Measurements from ENCODE around the gene CNOT6L. TPM values are rescaled to one million over a fixed set of nuclear protein-coding genes. Genes with fewer than 3 reads are reported as not detected.

The CNOT6L gene
- total RNA-seq, 4 donors from 2014 or later, result 17.4 to 25.3 (median 21.7) TPM

- intact Hi-C loops (cut with DNase I), result no loop called here
- Histone ChIP-seq H3K4me3 (no peak overlapping the region), H3K9me3 (no peaks in the 10 kb centered on the region), H3K27me3 (peaks cover 0 to 12% (median 0%) of the 10 kb centered on the region in 4 donors), H3K27ac (replicated peaks in 1 of 4) (no peak overlapping the region), H3K4me1 (no peaks in the 10 kb centered on the region), H3K36me3 (no peaks in the 10 kb centered on the region)
- TF ChIP-seq CTCF (IDR thresholded peaks at IDR 0.05), result no peak
- no peak for TF ChIP-seq EP300 (IDR thresholded peaks at IDR 0.05)
- no peak for TF ChIP-seq POLR2A (IDR thresholded peaks at IDR 0.05; ENCODE audit: low read depth)
- TF ChIP-seq POLR2AphosphoS5 (IDR thresholded peaks at IDR 0.05), result no peak
- 66% methylated on average over 4 of the region's 4 CpGs for WGBS
- no peak for DNase-seq (ENCODE audit: extremely low spot score)
Measured at GRCh38 chr4:77834403-77834802, 15.2 kb upstream of the CNOT6L start.

DNA sequence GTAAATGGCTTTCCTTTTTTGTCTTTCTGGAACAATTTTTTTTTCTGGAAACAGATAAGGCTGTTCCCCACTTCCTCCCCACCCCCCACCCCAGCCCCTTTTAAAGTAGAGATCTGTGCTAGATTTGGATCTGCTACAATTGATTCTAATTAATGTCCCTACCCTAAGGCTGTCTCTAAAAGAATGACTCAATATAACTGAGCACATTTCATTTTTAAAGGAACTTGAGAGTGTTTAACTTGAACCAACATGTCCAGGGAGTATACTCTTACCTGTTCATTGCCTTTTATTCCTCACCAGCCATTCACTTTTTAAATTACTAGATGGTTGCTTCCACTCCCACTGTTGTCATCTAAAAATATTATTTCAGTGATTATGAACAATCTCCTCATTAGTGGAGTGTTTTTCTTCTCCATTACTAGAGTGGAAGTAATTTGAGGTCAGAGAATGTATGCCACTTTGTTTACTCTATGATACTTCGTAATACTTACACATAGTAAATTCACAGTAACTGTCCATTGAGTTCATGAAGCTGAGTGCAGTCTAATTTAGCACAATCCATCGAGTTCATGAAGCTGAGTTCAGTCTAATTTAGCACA is 14.1 kb upstream of the CNOT6L start:
- Histone ChIP-seq H3K27me3 (peaks cover 0 to 12% (median 0%) of the 10 kb centered on the region in 4 donors), H3K27ac (replicated peaks in 1 of 4) (no peak overlapping the region), H3K4me1 (no peaks in the 10 kb centered on the region), H3K36me3 (no peaks in the 10 kb centered on the region), H3K9me3 (no peaks in the 10 kb centered on the region), H3K4me3 (no peak overlapping the region)
- WGBS, result 78% methylated on average over 2 of the region's 2 CpGs
- DNase-seq (ENCODE audit: extremely low spot score), result no peak
- intact Hi-C loops (cut with DNase I), result no loop called here
- TF ChIP-seq EP300 (IDR thresholded peaks at IDR 0.05) (no peak), POLR2A (IDR thresholded peaks at IDR 0.05; ENCODE audit: low read depth) (no peak), POLR2AphosphoS5 (IDR thresholded peaks at IDR 0.05) (no peak), CTCF (IDR thresholded peaks at IDR 0.05) (no peak)

DNA sequence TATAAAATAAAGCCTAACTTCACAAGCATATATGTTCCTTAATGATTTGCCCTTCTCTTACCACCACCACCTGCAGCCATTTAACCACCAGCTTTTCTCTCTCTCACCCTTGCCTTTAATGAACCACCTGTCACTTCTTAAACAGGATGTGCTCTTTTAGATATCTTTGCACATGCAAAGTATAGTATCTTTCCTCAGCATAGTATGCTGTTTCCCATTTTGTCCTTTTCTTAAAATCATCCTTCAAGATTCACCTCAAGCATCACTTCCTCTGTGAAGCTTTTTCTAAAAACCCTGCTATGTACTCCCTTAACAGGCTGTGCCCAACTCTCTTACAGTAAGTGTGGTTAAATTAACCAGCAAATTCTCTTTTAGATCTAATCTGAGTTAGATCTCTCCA is 8.2 kb upstream of the CNOT6L start:
- Histone ChIP-seq H3K4me1 (no peaks in the 10 kb centered on the region), H3K9me3 (no peaks in the 10 kb centered on the region), H3K36me3 (no peaks in the 10 kb centered on the region), H3K27me3 (peaks cover 0 to 12% (median 0%) of the 10 kb centered on the region in 4 donors), H3K4me3 (no peak overlapping the region), H3K27ac (replicated peaks in 1 of 4) (no peak overlapping the region)
- intact Hi-C loops (cut with DNase I), result no loop called here
- TF ChIP-seq POLR2AphosphoS5 (IDR thresholded peaks at IDR 0.05) (no peak), CTCF (IDR thresholded peaks at IDR 0.05) (no peak), POLR2A (IDR thresholded peaks at IDR 0.05; ENCODE audit: low read depth) (no peak), EP300 (IDR thresholded peaks at IDR 0.05) (no peak)
- DNase-seq (ENCODE audit: extremely low spot score), result no peak

DNA sequence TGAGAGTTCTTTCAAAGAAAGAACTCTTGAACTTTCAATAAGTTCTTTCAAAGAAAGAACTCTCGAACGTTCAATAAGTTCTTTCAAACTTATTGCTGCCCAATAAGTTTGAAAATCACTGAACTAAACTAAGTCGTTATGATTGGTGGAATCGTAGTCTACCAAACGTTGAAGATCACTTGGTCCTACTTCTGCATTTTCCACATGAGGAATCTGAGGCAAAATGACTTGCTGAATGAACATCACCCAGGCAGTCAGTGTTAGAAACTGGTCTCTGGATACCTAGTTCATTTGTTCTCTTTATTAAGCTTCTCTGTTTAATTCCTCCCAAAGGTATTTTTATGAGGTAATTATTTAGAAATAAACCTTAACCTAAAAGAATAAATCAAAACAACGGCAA is 7.1 kb upstream of the CNOT6L start:
- Histone ChIP-seq H3K4me1 (peaks cover 3 to 9% (median 9%) of the 10 kb centered on the region in 4 donors), H3K27me3 (peaks cover 0 to 6% (median 0%) of the 10 kb centered on the region in 4 donors), H3K9me3 (no peaks in the 10 kb centered on the region), H3K36me3 (no peaks in the 10 kb centered on the region), H3K4me3 (no peak overlapping the region), H3K27ac (replicated peaks in 1 of 4) (no peak overlapping the region)
- WGBS, result 85% methylated on average over 6 of the region's 6 CpGs
- DNase-seq (ENCODE audit: extremely low spot score), result no peak
- intact Hi-C loops (cut with DNase I), result no loop called here
- TF ChIP-seq POLR2A (IDR thresholded peaks at IDR 0.05; ENCODE audit: low read depth), result no peak
- no peak for TF ChIP-seq EP300 (IDR thresholded peaks at IDR 0.05)
- no peak for TF ChIP-seq CTCF (IDR thresholded peaks at IDR 0.05)
- no peak for TF ChIP-seq POLR2AphosphoS5 (IDR thresholded peaks at IDR 0.05)

GRCh38 chr4:77821775-77822174 is 2.6 kb upstream of the CNOT6L start:
- Histone ChIP-seq H3K27ac (replicated peaks in 1 of 4) (peak overlapping the region; percentile 98 to 100 (median 100)), H3K4me3 (no peak overlapping the region), H3K36me3 (no peaks in the 10 kb centered on the region), H3K27me3 (no peaks in the 10 kb centered on the region), H3K4me1 (peaks cover 17 to 27% (median 27%) of the 10 kb centered on the region in 4 donors), H3K9me3 (no peaks in the 10 kb centered on the region)
- no peak for TF ChIP-seq EP300 (IDR thresholded peaks at IDR 0.05)
- TF ChIP-seq POLR2AphosphoS5 (IDR thresholded peaks at IDR 0.05), result no peak
- TF ChIP-seq POLR2A (IDR thresholded peaks at IDR 0.05; ENCODE audit: low read depth), result no peak
- TF ChIP-seq CTCF (IDR thresholded peaks at IDR 0.05), result no peak
- intact Hi-C loops (cut with DNase I), result loop anchor here (2.0 kb wide), 1 partner anchor 41 kb away; the partner anchor contains the start of gene MRPL1
- no peak for DNase-seq (ENCODE audit: extremely low spot score)
- WGBS, result 50% methylated on average over 1 of the region's 1 CpG

Measured in esophagus muscularis mucosa (tissue), 4 donors.